ENCODE measurements around the gene HADH.

HADH gene

DNA sequence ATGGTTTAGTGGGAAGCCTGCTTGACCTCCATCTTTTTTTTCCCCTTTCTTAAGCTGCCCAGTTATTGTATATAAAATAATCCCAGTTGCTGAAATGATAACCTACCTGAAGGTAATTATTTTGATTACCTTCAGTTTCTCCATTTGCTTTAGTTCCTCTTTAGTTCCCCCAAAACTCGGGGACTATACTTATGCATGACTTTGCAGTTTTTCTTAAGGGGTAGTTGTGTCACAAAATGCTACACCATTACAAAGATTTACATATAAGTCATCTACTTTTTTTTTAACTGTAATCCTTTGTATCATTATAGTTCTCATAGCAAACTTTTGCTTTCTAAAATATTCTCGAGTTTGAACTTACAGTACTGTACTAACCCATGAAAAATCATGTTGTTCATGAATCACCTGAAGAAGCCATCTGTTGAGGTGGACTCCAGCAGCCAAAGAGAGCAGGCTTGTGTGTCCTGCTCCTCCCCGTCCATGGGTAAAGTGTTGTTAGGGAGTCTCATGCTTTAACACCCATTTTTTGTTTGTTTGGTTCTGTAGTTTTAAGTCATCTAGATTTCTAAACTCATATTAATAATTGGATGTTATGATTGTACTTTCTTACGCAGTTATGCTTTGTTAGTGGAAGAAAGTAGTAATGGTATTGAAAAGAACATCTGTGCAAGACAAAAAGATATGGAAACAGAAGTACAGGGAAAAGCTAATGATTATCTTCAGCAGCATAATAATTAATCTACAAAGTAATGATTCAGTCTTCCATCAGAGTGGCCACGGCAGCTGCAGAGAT, 34.6 kb downstream of the HADH start:
- TF ChIP-seq CTCF (IDR thresholded peaks at IDR 0.05): no peak
- no peaks in the 10 kb centered on the region for H3K79me2 ChIP-seq
- H3K36me3 ChIP-seq (ENCODE audit: control insufficient read depth, insufficient read depth, low read length): no peaks in the 10 kb centered on the region
- no peaks in the 10 kb centered on the region for H3K27me3 ChIP-seq (ENCODE audit: control insufficient read depth, insufficient read depth, low read length)
- no peaks in the 10 kb centered on the region for H3K9me3 ChIP-seq (ENCODE audit: control insufficient read depth, low read length)
- H3K4me1 ChIP-seq: no peaks in the 10 kb centered on the region
- H3K27ac ChIP-seq: no peak overlapping the region
- H3K4me3 ChIP-seq (ENCODE audit: low read depth, low read length): no peak overlapping the region
- H3K4me2 ChIP-seq (ENCODE audit: low read length): no peak overlapping the region
- no peak overlapping the region for H3K9ac ChIP-seq
- H2AFZ ChIP-seq: no peak overlapping the region

DNA sequence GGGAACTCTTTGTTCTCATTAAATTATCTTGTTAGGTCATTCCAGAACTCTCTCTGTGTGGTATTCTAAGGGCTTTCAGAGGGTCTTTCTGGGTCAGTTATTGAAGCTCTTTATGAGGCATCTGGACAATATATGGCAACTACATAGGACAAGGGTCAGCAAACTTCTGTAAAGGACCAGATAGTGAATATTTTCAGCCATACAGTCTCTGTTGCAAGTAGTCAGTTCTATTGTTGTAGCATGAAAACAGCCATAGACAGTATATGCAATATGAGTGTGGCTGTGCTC, 35.1 kb downstream of the HADH start:
- no peak overlapping the region for H3K9ac ChIP-seq
- no peaks in the 10 kb centered on the region for H3K36me3 ChIP-seq (ENCODE audit: control insufficient read depth, insufficient read depth, low read length)
- no peak overlapping the region for H2AFZ ChIP-seq
- H3K27ac ChIP-seq: no peak overlapping the region
- no peaks in the 10 kb centered on the region for H3K9me3 ChIP-seq (ENCODE audit: control insufficient read depth, low read length)
- H3K27me3 ChIP-seq (ENCODE audit: control insufficient read depth, insufficient read depth, low read length): no peaks in the 10 kb centered on the region
- H3K79me2 ChIP-seq: no peaks in the 10 kb centered on the region
- no peak overlapping the region for H3K4me3 ChIP-seq (ENCODE audit: low read depth, low read length)
- no peak for TF ChIP-seq CTCF (IDR thresholded peaks at IDR 0.05)
- no peak overlapping the region for H3K4me2 ChIP-seq (ENCODE audit: low read length)
- H3K4me1 ChIP-seq: no peaks in the 10 kb centered on the region

DNA sequence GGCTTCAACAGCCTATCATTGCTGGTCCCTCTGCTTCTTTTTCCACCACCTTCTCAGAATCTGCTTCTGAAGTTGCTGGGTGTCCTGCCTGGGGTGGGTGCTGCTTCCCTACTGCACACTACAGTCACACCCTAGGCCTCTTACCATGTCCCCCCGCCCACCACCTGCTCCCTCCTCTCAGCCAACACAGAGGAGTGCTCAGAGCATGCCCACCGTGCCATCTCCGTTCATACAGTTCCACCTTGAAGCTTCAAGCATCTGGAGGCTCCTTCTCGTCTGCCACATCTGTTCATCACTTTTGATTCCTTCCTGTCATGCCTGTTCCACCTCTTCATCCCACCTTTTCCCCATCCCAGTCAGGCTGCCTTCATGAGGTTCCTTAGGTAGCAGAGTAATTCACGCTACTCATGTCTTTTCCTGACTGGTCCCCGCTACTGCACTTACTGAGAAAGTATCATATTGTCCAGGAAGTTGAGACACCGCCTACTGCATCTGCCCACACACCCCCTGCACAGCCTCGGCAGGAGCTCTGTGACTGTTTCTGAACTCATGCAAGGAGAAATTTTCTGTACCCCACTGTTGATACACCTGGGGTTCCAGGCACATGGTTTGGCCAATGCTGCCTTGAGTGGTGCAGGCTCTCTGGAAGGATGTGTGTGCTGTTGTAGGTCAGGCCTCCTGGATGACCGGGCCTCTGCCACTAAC, 39.5 kb downstream of the HADH start:
- Histone ChIP-seq H3K9me3 (ENCODE audit: control insufficient read depth, low read length) (no peaks in the 10 kb centered on the region), H3K79me2 (no peaks in the 10 kb centered on the region), H3K4me1 (no peaks in the 10 kb centered on the region), H3K4me2 (ENCODE audit: low read length) (no peak overlapping the region), H3K27me3 (ENCODE audit: control insufficient read depth, insufficient read depth, low read length) (no peaks in the 10 kb centered on the region), H3K9ac (no peak overlapping the region), H3K27ac (no peak overlapping the region), H3K4me3 (ENCODE audit: low read depth, low read length) (no peak overlapping the region), H3K36me3 (ENCODE audit: control insufficient read depth, insufficient read depth, low read length) (no peaks in the 10 kb centered on the region), H2AFZ (no peak overlapping the region)
- TF ChIP-seq CTCF (IDR thresholded peaks at IDR 0.05): no peak

- no peak overlapping the region for H3K4me2 ChIP-seq (ENCODE audit: low read length)
- H2AFZ ChIP-seq: no peak overlapping the region
- no peak for TF ChIP-seq CTCF (IDR thresholded peaks at IDR 0.05)
- H3K27ac ChIP-seq: no peak overlapping the region
- no peaks in the 10 kb centered on the region for H3K36me3 ChIP-seq (ENCODE audit: control insufficient read depth, insufficient read depth, low read length)
- no peaks in the 10 kb centered on the region for H3K4me1 ChIP-seq
- no peaks in the 10 kb centered on the region for H3K9me3 ChIP-seq (ENCODE audit: control insufficient read depth, low read length)
- H3K79me2 ChIP-seq: no peaks in the 10 kb centered on the region
- no peak overlapping the region for H3K4me3 ChIP-seq (ENCODE audit: low read depth, low read length)
- H3K9ac ChIP-seq: no peak overlapping the region
- no peaks in the 10 kb centered on the region for H3K27me3 ChIP-seq (ENCODE audit: control insufficient read depth, insufficient read depth, low read length)
Observed at GRCh38 chr4:108029731-108030130, 40.0 kb downstream of the HADH start.

DNA sequence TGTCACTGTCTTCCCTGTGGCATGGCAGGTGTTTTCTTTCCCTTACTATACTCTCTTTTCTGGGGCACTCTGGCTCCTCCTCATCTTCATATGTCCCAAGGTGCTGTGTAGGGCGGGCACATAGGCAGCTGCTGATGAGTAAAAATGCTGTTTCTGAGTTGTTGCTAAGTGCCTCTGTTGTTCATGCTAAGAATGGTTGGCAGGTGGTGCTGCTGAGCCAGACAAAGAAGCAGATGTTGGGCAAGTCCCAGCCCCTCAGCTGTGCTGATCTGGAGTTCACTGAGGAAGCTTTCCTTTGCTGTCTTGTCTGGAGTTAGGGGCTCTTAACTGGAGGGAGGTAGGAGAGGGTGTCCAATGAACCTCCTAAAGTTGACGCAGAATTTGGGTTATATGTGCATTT, 40.6 kb downstream of the HADH start:
- no peak overlapping the region for H3K9ac ChIP-seq
- H3K36me3 ChIP-seq (ENCODE audit: control insufficient read depth, insufficient read depth, low read length): no peaks in the 10 kb centered on the region
- H3K27me3 ChIP-seq (ENCODE audit: control insufficient read depth, insufficient read depth, low read length): no peaks in the 10 kb centered on the region
- H2AFZ ChIP-seq: no peak overlapping the region
- no peaks in the 10 kb centered on the region for H3K4me1 ChIP-seq
- H3K79me2 ChIP-seq: no peaks in the 10 kb centered on the region
- no peaks in the 10 kb centered on the region for H3K9me3 ChIP-seq (ENCODE audit: control insufficient read depth, low read length)
- peak; percentile 17 for TF ChIP-seq CTCF (IDR thresholded peaks at IDR 0.05)
- H3K27ac ChIP-seq: no peak overlapping the region
- no peak overlapping the region for H3K4me2 ChIP-seq (ENCODE audit: low read length)
- no peak overlapping the region for H3K4me3 ChIP-seq (ENCODE audit: low read depth, low read length)
